SK-N-MC (cell line): Measurements from ENCODE around the gene SUMO4.

Source experiments
- EZH2 ChIP-seq: fragments of 200-600 bp; sonication (generic); IDR thresholded peaks from one replicate; pipeline ENCODE4 v1.6.1; 2017; ENCODE audit warnings: antibody characterized with exemption
- FOXP2 ChIP-seq: optimal IDR thresholded peaks from 2 replicates; pipeline ENCODE3; 2011; ENCODE audit warnings: mild to moderate bottlenecking, moderate library complexity; ENCODE audit not compliant: insufficient read depth; ENCODE audit errors: extremely low read length, control extremely low read depth
- POLR2AphosphoS5 ChIP-seq: IDR thresholded peaks from 2 replicates; pipeline ENCODE4 v1.6.1; 2012; ENCODE audit warnings: mild to moderate bottlenecking, low read depth, low read length, borderline replicate concordance

DNA sequence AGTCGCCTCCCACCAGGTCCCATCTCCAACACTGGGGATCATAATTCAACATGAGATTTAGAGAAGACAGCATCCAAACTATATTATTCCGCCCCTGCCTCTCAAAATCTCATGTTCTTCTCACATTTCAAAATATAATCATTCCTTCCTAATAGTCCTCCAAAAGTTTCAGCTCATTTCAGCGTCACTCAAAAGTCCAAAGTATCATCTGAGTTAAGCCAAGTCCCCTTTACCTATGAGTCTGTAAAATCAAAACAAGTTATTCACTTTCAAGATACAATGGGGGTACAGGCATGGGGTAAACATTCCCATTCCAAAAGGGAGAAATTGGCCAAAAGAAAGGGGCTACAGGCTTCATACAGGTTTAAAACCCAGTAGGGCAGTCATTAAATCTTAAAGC, 39.5 kb upstream of the SUMO4 start:
- TF ChIP-seq POLR2AphosphoS5 (no peak), EZH2 (no peak), FOXP2 (no peak)
